ENCODE data around the gene STAT3.

The STAT3 gene

GRCh38 chr17:42388381-42389134 is at the start of gene STAT3:
TSS of gene STAT3 (minus strand) at chr17:42388442. CDS start at chr17:42348516, 39,926 bp downstream.
- TF ChIP-seq, protein P1, sequence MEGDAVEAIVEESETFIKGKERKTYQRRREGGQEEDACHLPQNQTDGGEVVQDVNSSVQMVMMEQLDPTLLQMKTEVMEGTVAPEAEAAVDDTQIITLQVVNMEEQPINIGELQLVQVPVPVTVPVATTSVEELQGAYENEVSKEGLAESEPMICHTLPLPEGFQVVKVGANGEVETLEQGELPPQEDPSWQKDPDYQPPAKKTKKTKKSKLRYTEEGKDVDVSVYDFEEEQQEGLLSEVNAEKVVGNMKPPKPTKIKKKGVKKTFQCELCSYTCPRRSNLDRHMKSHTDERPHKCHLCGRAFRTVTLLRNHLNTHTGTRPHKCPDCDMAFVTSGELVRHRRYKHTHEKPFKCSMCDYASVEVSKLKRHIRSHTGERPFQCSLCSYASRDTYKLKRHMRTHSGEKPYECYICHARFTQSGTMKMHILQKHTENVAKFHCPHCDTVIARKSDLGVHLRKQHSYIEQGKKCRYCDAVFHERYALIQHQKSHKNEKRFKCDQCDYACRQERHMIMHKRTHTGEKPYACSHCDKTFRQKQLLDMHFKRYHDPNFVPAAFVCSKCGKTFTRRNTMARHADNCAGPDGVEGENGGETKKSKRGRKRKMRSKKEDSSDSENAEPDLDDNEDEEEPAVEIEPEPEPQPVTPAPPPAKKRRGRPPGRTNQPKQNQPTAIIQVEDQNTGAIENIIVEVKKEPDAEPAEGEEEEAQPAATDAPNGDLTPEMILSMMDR (IDR thresholded peaks at IDR 0.05; ENCODE audit: control insufficient read depth, insufficient read depth, low read depth, low read length, missing control alignments), result no peak
- peak within 1 kb of the TSS; percentile 93 for H3K4me3 ChIP-seq (ENCODE audit: control insufficient read depth, low read depth, low read length)
- peak; percentile 99 for DNase-seq (ENCODE audit: low read depth)

GRCh38 chr17:42436391-42436790 is 48.1 kb upstream of the STAT3 start:
- TF ChIP-seq, protein P1 (IDR thresholded peaks at IDR 0.05; ENCODE audit: control insufficient read depth, insufficient read depth, low read depth, low read length, missing control alignments), result no peak
- peak; percentile 93 for DNase-seq (ENCODE audit: low read depth)
- no peak overlapping the region for H3K4me3 ChIP-seq (ENCODE audit: control insufficient read depth, low read depth, low read length)

GRCh38 chr17:42431758-42432161 is 43.5 kb upstream of the STAT3 start:
- TF ChIP-seq, protein P1 (IDR thresholded peaks at IDR 0.05; ENCODE audit: control insufficient read depth, insufficient read depth, low read depth, low read length, missing control alignments), result no peak
- no peak for DNase-seq (ENCODE audit: low read depth)
- no peak overlapping the region for H3K4me3 ChIP-seq (ENCODE audit: control insufficient read depth, low read depth, low read length)

- TF ChIP-seq, protein P1 (IDR thresholded peaks at IDR 0.05; ENCODE audit: control insufficient read depth, insufficient read depth, low read depth, low read length, missing control alignments), result no peak
These were observed 41.6 kb upstream of the STAT3 start for GRCh38 chr17:42429726-42430447.

GRCh38 chr17:42428141-42428944 is 40.1 kb upstream of the STAT3 start:
- no peak overlapping the region for H3K4me3 ChIP-seq (ENCODE audit: control insufficient read depth, low read depth, low read length)
- peak; percentile 97 for DNase-seq (ENCODE audit: low read depth)
- TF ChIP-seq, protein P1 (IDR thresholded peaks at IDR 0.05; ENCODE audit: control insufficient read depth, insufficient read depth, low read depth, low read length, missing control alignments), result peak; percentile 82

More at GRCh38 chr17:42429726-42430447, 41.6 kb upstream of the STAT3 start:
- no peak overlapping the region for H3K4me3 ChIP-seq (ENCODE audit: control insufficient read depth, low read depth, low read length)
- no peak for DNase-seq (ENCODE audit: low read depth)

DNA sequence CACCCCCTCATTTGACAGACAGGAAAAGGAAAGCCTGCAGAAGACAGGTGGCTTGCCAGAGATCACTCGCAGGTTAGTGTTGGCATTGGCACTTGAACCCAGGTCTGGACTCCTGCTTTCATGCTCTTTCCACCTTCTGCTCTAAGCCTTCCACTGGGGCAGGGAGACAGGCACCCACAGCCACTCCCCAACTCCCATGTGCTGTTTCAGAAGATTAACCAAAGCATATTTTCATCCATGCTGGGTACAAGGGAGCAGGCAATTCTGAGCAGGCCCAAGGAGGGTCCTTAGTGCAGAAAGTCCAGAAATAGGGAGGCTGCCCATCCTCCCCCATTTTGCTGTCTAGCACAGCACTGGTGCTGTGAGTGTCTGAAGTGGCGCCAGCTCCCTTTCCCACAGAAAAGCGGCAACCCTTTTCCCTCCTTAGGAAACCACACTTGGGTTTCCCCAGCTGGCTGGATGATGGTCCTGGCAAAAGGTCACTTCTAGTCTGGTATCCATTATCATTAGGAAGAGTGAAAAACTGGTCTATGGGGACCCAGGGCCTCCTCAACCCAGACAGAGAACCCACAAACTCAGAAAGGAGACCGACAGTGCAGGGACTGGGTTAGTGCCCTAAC is 36.9 kb upstream of the STAT3 start:
- TF ChIP-seq, protein P1 (IDR thresholded peaks at IDR 0.05; ENCODE audit: control insufficient read depth, insufficient read depth, low read depth, low read length, missing control alignments), result no peak
- DNase-seq (ENCODE audit: low read depth), result no peak
- no peak overlapping the region for H3K4me3 ChIP-seq (ENCODE audit: control insufficient read depth, low read depth, low read length)

Measured in AG09309 (cell line).